HG02943 (cell line): ENCODE data around the gene ATP5F1E.
A peak's percentile ranks its signal among the peaks of the same experiment; 100 is the strongest.
"Not testable (repeated sequence)": the region's sequence is repeated elsewhere in the genome, so short reads cannot be mapped to it uniquely, and the experiment has no call there.

Experiments
- ATAC-seq: cut with Tn5 transposase; IDR thresholded peaks from one replicate; pipeline ENCODE4 v1.9.1; 2021; ENCODE audit warnings: mild to moderate bottlenecking, low read depth, moderate library complexity; ENCODE audit not compliant: unreplicated experiment

Gene ATP5F1E

DNA sequence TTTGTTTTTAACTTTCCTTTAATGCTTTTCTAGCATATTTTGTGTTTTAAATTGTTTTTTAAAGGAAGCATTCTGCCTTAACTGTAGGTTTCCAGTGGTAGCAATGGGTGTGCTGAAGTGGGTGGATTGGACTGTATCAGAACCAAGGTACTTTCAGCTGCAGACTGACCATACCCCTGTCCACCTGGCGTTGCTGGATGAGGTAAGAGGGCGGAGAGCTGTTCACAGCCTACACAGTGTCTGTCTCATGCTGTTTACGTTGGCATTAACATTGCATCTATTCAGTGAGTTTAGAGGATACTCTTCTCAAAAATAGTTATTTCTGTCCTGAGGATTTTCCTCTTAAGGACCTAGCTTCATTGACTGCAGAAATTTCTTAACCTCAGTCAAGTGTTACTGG lies 39.2 kb downstream of the ATP5F1E start:
- ATAC-seq, result no peak

DNA sequence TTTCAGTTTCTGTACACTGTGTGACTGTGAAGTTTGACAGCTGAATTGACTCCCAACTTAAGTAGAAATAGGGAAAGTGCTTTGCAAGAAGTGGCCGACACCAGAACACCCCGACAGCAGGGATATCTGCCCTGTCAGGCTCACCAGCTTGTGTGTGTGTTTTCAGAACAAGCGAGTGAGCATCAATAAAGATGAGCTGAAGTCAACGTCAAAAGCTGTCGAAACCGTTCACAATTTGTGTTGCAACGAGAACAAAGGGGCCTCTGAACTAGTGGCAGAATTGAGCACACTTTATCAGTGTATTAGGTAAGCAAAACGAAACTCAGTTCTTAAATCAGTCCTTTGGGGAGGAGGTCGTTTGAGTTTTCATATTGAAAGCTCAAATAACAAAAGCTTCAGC lies 40.4 kb downstream of the ATP5F1E start:
- no peak for ATAC-seq

DNA sequence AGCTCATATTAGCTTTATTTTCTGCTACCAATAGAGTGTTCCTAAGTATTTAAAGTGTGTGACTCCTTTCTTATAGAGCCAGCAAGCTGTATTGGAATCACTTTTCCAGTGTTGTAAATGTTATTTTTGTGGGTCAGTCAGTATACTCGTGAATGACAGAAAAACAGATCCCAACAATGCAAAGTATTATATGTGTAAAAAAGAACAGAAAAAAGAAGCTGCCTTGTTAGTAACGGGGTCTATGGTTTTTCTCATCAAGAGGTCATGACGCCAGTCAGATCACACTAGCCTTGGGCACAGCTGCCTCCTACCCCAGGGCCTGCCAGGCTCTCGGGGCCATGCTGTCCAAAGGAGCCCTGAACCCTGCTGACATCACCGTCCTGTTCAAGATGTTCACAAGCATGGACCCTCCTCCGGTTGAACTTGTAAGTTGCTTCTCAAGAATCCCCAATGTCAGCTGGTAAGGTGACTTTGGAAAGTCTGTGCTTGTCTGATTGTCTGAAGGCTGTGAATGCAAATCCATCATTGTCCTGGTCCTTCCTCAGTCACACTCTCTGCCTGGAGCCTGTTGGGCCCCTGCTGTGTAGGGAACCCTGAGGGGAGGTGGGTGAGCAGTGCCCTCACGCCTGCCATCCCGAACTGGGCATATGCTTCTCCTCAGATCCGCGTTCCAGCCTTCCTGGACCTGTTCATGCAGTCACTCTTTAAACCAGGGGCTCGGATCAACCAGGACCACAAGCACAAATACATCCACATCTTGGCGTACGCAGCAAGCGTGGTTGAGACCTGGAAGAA lies 41.3 kb downstream of the ATP5F1E start:
- no peak for ATAC-seq

DNA sequence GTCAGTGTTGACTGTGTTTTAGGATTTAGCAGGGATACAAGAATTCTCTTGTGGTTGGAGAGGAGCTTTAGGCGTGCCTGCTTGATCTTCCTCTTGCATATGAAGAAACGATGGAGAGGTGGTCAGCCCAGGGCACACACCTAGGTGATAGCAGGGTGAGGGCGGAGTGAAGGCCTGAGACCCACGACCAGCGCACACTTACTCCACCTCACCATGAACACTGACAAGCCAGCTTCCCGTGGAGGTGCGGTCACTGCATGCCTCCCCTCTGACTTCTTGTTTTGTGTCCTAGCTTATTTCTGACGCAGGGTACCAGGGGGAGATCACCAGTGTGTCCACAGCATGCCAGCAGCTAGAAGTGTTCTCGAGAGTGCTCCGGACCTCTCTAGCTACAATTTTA lies 42.9 kb downstream of the ATP5F1E start:
- no peak for ATAC-seq

DNA sequence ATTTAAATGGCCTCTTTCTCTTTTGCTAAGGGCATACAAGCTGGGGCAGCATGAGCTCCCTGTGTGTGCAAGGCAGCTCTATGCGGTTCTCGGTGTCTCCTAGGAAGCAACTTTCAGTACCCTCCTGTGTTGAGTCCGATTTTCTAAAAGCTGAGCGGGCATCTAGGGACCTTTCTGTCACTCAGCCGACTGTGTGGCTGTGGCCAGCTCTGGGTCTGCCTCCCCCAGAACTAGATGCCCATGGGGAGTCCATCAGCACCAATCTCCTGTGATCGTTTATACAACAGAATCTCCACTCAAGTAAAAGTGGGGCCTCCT lies 43.6 kb downstream of the ATP5F1E start:
- no peak for ATAC-seq

GRCh38 chr20:58987790-58988564 lies 44.2 kb downstream of the ATP5F1E start:
- no peak for ATAC-seq

DNA sequence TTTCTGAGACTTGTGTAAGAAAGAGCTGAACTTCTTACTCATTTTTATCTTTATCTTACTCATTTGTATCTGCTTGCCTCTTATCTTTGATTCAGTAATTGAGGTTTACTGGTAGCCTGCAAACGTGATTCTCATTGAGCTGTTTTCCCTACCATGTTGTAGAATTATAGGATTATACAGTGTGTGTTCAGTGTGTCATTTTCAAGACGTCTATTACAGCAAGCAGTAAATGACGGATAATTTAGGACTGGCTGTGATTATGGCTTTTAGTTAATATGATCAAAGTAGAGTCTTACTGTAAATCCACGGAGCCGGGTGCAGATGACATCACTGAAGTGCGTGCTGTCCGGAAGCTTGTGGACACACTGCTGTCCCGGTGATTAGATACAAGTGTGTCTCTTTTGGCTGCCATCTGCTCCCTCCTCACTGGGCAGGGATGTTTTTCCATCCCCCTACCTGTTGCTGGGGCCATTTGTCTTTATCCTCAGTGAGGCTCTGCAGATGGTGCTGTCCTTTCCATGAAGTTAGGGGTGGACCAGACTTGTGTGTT lies 45.1 kb downstream of the ATP5F1E start:
- ATAC-seq, result no peak

DNA sequence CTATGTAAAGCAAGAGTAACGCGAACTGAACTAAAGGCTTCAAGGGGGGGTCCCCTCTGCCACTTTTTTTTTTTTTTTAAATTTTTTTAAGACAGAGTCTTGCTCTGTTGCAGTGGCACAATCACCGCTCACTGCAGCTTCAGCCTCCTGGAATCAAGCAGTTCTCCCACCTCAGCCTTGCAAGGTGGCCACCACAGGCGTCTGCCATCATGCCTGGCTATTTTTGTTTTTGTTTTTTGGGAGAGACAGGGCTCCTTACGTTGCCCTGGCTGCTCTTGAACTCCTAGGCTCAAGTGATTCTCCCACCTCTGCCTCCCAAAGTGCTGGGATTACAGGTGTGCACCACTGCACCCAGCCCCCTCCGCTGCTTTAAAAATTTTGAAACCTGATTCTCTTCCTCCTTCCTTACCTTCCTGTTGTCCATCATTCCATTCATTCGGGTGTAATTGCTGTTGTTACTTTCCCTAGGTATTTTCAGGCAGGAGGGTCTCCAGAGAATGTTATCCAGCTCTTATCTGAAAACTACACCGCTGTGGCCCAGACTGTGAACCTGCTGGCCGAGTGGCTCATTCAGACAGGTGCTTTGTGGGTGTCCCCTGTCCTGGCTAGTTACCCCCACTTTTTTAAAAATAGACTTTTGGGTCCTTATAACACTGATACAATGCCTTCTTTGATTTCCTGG lies 45.7 kb downstream of the ATP5F1E start:
- no peak for ATAC-seq

DNA sequence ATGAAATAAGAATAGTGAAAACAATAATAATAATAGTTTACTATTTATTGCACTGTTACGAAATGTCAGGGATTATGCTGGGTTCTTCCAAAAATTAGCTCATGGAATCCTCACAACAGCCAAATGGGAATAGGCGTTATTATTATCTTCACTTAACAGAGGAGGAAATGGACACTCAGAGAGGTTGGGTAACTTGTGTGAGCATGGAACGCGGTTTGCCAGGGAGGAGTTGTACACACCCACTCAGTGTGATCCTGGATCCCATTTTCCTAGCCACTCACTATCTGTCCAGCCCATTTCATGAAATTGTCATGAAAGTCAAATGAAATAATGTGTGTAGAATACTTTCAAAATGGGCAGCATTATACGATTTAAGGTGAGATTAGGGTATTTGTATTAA lies 46.5 kb downstream of the ATP5F1E start:
- no peak for ATAC-seq

DNA sequence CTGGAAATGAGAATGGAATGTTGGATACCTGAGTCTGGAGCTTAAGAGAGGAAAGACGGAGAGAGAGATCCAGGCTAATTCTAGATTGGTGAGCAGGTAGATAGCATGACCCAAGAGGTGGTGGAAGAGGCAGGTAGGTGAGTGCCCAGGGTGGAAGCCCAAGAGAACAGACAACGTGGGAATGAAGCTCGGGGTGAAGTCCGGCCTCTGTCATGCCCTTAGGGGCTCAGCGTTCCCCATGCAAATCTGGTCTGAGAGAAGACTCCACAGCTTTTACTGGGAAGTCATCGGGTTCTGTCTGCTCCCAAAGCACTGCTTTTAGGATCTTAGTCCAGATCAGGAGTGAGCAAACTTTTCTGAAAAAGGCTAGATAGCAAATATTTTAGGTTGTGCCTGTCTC lies 47.4 kb downstream of the ATP5F1E start:
- no peak for ATAC-seq

- ATAC-seq, result not testable (repeated sequence)
Measured at GRCh38 chr20:58983115-58983468, 49.0 kb downstream of the ATP5F1E start.

GRCh38 chr20:58982406-58983114 lies 49.6 kb downstream of the ATP5F1E start:
- no peak for ATAC-seq

- ATAC-seq, result no peak
Measured at GRCh38 chr20:58981628-58982364, 50.3 kb downstream of the ATP5F1E start.

- ATAC-seq, result peak; percentile 62
Measured at GRCh38 chr20:58980711-58981627, 51.2 kb downstream of the ATP5F1E start, which contains the start of gene NELFCD. Gene NELFCD, plus strand, starts transcription at chr20:58981256. Its CDS starts 54 bp downstream, at chr20:58981310.

GRCh38 chr20:58978351-58979190 lies 53.6 kb downstream of the ATP5F1E start:
- no peak for ATAC-seq

DNA sequence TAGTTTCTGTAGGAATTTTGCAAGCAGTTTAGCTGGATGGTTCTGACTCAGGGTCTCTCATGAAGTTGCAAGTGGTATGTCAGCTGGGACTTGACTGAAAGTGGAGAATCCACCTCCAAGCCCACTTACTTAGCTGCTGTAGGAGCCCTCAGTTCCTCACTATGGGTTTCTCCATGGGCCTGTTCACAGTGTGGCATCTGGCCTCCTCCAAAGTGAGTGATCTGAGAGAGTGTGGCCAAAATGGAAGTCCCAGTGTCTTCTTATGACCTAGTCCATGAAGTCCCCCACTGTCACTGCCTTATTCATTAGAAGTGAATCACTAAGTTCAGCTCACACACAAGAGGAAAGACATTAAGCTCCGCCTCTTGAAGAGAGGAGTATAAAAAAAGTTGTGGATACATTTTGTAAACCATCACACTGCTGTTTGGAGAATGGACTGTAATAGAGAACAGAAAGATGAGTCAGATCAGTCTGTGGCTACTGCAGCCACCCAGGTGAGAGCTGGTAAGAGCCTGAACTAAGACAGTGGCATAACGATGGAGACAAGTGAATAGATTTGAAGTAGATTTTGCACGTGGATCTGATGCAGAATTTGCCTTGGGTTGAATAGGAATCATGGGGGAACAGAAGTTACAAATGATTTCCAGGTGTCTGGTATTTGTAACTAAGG lies 55.9 kb downstream of the ATP5F1E start:
- no peak for ATAC-seq
